Activated CD4-positive, alpha-beta T cell treated with anti-CD3 and anti-CD28 coated beads for 48 hours (primary cell): ENCODE results near the gene ULK3.

Experiments
- DNase-seq: peaks from one replicate; pipeline ENCODE4 v3.0.0-alpha.2; 2020

ULK3 gene

DNA sequence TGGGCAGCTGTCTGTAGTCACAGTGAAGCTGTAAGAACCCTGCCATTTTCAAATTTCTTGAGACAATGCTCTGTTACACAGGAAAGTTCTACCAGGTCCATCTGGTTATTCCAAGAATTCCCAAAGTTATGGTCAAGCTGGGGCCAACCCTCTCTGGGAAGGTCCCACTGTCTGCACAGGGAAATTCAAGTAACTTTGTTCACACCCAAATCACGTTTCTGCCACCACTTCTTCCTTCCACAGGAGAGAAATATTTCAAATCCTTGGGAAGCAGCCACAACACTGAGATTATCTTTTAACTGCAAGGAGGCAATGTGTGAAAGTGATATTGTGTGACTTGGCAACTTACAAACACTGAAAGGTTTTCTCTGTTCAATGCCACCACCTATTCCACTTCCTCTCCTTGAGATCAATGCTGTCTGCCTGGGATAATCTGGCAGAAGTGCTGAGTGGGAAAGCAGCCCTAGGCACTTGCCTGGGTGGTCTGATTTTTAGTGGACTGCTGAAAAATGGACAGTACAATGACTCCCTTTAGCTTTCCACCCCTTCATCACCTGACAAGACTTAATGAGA is 24.6 kb upstream of the ULK3 start:
- DNase-seq, result no peak

- no peak for DNase-seq
Observed at GRCh38 chr15:74866090-74866489, 23.1 kb upstream of the ULK3 start.

DNA sequence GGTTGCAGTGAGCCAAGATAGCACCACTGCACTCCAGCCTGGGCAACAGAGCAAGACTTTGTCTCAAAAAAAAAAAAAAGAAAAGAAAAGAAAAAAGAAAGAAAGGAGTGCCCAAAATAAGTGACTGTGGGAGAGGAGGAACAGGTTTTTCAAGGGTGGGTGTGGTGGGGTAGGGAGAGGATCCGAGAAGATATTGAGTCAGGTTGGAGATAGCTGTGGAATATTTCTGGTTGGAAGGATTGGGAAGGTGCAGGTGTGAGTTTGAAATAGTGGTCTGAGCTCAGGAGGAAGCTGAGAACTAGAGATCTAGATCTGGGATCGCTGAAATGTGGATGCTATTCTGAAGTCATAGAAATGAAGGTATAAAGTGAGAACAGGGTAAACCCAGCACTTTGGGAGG is 22.4 kb upstream of the ULK3 start:
- no peak for DNase-seq

DNA sequence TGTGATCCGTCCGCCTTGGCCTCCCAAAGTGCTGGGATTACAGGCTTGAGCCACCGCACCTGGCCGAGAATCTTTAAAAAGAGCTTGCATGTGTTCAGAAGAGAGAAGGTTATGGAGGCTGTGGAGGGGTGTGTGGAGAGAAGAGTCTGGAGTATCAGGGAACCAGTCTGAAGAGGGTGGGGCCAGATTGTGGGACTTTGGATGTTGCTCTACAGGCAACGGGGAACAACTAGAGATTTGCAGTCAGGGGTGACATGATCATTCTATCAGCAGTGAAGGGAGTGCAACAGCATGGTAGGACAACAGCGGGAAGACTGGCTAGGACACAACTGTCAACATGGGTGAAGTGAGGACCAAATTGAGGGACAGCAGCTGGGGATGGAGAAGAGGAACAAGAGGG is 21.3 kb upstream of the ULK3 start:
- DNase-seq, result no peak

- DNase-seq, result peak; percentile 19
Observed at GRCh38 chr15:74863239-74864056, 20.5 kb upstream of the ULK3 start.

- no peak for DNase-seq
Observed at GRCh38 chr15:74858369-74858740, 15.4 kb upstream of the ULK3 start.

GRCh38 chr15:74857671-74858368 is 14.9 kb upstream of the ULK3 start:
- DNase-seq, result no peak

DNA sequence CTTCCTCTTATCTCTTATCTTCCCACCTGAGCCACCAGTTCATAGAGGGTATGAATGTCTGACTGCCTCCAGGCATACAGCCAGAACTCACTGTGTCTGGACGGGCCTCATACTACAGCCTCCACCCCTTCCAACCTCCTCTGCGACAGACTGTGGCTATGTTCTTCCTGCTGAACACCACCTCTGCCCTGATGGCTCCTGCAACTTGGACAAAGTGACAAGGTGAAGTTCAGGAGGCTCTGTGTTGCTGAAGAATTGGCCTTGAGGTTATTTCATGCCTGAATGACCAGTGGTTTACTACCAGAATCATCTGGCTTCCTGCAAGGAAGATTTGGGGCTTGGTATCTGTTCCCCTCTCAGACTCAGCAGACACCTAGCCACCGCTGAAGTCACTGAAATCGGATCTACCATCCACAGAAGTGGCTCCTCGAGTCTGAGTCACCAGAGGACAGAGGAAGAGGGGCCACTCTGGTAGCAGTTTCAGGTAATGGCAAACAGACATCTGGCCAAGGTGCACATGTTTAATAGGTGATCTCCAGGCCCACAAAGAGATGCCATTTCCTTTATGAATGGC is 14.2 kb upstream of the ULK3 start:
- DNase-seq, result no peak

DNA sequence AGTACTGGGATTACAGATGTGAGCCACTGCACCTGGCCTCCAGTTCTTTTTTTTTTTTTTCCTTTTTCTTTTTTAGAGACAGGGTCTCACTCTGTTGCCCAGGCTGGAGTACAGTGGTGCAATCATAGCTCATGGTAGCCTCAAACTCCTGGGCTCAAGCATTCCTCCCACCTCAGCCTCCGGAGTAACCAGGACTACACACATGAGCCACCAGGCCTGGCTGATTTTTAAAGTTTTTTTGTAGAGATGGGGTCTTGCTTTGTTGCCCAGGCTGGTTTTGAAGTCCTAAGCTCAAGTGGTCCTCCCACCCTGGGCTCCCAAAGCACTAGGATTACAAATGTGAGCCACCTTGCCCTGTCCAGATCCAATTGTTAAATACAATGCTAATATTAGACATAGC is 13.6 kb upstream of the ULK3 start:
- DNase-seq, result no peak

GRCh38 chr15:74855857-74856256 is 12.9 kb upstream of the ULK3 start:
- DNase-seq, result no peak

GRCh38 chr15:74854453-74855022 is 11.6 kb upstream of the ULK3 start:
- DNase-seq, result no peak

GRCh38 chr15:74851960-74852359 is 9.0 kb upstream of the ULK3 start:
- no peak for DNase-seq

GRCh38 chr15:74850393-74850792 is 7.4 kb upstream of the ULK3 start:
- DNase-seq, result no peak

GRCh38 chr15:74847432-74847831 is 4.5 kb upstream of the ULK3 start:
- no peak for DNase-seq

GRCh38 chr15:74845581-74845980 is 2.6 kb upstream of the ULK3 start:
- DNase-seq, result peak; percentile 19

DNA sequence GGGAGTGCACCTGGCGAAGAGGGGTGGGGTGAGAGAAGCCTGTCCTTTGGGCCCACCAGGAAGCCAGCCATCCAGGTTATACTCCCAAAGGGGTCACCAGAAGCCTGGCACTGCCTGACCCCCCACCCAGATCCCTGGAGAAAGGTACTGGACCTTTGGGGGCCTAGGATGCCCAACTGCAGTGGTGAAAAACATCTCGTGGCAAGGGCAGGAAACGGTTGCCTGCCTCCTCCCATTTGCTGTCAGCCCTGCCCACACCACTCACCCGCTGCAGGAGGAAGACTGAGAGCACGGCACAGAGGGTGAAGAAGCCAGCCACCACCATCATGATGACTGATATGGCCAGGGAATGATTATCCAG is 2.2 kb upstream of the ULK3 start:
- peak; percentile 67 for DNase-seq

DNA sequence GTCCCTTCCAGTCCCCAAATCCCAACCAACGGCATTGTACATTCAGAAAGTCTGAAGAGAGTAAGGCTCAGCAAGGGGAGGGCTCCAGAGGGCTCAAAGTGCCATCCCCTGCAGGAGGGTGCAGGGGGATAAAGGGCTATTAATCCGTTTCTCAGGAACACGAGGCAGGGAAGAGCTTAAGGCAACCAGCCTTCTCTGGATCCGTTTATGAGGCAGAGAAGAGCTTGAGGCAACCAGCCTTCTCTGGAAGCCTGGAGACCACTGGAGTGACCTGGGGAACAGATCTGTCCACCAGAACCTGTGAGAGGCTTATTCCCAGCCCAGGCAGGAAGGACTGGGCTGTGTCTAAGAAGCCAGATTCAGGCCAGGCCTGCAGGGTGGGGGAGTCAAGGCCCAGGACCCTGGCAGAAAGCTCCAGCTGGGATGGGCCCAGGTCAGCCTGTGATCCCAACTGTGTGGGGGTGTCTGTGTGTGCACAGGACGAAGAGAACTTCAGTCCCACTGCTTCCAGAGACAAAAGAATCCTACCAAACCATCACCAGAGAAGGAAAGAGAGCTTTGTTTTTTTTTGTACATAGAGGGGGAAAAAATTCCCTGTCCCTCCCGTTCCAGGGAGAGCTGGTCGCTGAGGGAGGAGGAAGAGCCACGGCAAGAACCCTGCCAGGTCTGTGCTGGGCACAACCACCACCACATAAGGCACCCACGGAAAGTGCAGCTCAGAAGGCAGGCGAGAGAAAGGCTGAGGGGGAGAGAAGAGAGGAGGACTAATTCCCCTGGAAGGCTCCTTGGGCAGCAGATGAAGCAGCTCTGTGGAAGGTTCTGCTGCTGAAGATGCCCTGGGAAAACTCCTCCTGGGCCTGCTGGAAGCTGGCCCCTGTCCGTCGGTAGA is 1.6 kb upstream of the ULK3 start:
- DNase-seq, result no peak

DNA sequence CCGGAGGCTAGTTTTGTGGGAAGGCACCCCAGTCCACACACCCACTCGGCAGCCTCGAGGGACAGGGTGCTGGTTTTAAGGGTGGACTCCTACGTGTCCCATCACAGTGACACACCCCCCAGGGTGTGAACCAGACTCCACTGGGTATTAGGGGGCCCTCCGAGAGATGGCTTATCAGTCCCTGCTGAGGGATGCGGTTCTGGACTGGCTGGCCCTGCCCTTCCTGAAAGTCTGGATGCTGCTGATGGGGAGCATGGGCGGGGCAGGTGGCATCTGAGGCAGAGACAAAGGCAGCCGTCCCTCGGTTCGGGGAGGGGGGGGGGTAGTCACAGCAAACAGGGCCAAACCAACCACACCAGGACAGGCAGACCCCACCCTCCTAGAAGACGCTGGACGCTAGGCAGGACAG is 939 bp upstream of the ULK3 start:
- peak; percentile 9 for DNase-seq

GRCh38 chr15:74843445-74843828 is 481 bp upstream of the ULK3 start:
- no peak for DNase-seq

GRCh38 chr15:74841891-74842373 is 1.0 kb downstream of the ULK3 start:
- no peak for DNase-seq

GRCh38 chr15:74840851-74841775 is 1.8 kb downstream of the ULK3 start:
- DNase-seq, result no peak
